Measurements from ENCODE around the gene TRIB2.
"Not testable (repeated sequence)": the region's sequence is repeated elsewhere in the genome, so short reads cannot be mapped to it uniquely, and the experiment has no call there.

Gene TRIB2

DNA sequence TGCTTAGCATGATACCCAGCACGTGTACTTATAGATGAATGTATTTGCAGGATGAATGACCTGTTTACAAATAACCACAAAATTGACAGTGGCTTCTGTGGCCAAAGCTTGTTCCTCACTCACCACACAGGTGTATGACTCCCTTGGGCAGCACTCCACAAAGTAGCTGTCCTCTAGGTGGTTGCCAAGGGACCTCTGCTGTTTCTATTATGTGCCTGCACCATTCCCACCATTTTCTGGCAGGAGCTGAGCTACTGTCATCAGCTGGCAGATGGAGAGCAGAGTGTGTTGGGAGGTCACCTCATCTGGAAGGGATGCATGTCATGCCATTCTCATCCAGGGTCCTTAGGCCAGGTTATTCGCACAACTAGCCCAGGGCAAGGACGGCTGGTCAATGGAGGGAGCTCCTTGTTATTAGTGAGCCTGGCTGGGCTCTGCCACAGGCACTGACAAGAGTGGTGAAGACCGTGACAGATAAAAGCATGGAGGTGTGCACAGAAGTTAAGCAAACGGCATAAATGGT is 37.1 kb upstream of the TRIB2 start:
- H2AFZ ChIP-seq (ENCODE audit: low read depth), result no peak overlapping the region
- H3K27ac ChIP-seq, result no peak overlapping the region
- H3K9ac ChIP-seq, result no peak overlapping the region
- H3K27me3 ChIP-seq (ENCODE audit: insufficient read depth, low read depth), result no peaks in the 10 kb centered on the region
- H3K4me2 ChIP-seq, result no peak overlapping the region
- H3K79me2 ChIP-seq (ENCODE audit: insufficient read depth, low read depth), result no peaks in the 10 kb centered on the region
- no peaks in the 10 kb centered on the region for H4K20me1 ChIP-seq (ENCODE audit: insufficient read depth)
- TF ChIP-seq, protein P1, sequence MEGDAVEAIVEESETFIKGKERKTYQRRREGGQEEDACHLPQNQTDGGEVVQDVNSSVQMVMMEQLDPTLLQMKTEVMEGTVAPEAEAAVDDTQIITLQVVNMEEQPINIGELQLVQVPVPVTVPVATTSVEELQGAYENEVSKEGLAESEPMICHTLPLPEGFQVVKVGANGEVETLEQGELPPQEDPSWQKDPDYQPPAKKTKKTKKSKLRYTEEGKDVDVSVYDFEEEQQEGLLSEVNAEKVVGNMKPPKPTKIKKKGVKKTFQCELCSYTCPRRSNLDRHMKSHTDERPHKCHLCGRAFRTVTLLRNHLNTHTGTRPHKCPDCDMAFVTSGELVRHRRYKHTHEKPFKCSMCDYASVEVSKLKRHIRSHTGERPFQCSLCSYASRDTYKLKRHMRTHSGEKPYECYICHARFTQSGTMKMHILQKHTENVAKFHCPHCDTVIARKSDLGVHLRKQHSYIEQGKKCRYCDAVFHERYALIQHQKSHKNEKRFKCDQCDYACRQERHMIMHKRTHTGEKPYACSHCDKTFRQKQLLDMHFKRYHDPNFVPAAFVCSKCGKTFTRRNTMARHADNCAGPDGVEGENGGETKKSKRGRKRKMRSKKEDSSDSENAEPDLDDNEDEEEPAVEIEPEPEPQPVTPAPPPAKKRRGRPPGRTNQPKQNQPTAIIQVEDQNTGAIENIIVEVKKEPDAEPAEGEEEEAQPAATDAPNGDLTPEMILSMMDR (conservative IDR thresholded peaks at IDR 0.05; ENCODE audit: low read depth, low read length), result no peak
- no peaks in the 10 kb centered on the region for H3K4me1 ChIP-seq (ENCODE audit: low read depth, poor library complexity, severe bottlenecking)
- H3K4me3 ChIP-seq (IDR thresholded peaks at IDR 0.05; ENCODE audit: insufficient read depth, low read depth, low read length), result no peak overlapping the region
- H3K36me3 ChIP-seq (ENCODE audit: insufficient read depth), result no peaks in the 10 kb centered on the region

DNA sequence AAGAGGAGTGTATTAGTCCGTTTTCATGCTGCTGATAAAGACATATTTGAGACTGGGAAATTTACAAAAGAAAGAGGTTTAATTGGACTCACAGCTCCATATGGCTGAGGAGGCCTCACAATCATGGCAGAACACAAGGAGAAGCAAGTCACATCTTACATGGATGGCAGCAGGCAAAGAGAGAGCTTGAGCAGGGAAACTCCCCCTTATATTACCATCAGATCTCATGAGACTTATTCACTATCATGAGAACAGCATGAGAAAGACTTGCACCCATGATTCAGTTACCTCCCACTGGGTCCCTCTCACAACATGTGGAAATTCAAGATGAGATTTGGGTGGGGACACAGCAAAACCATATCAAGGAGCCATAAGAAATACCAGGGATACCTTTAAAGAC is 36.6 kb upstream of the TRIB2 start:
- not testable (repeated sequence) for H3K9ac ChIP-seq; H3K36me3 ChIP-seq (ENCODE audit: insufficient read depth); H4K20me1 ChIP-seq (ENCODE audit: insufficient read depth)

DNA sequence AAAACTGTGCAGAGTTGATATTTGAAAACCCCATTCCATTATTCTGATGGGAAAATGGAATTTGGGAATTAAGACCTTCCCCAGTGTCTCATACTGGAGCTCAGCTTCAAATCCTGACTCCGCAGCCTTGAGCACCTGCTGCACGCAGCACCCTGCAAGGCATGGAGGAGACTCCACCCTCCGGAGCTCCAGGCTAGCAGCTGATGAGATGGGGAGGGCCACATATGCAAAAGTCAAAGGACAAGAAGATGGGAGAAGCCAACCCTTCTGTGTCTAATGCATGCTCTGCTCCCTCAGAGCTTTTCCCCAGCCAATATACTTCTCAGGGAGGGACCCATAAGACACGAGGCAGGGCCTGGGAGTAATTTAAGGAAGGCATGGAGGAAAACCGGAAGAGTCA is 34.7 kb upstream of the TRIB2 start:
- no peak overlapping the region for H3K9ac ChIP-seq
- H4K20me1 ChIP-seq (ENCODE audit: insufficient read depth), result no peaks in the 10 kb centered on the region
- no peak overlapping the region for H2AFZ ChIP-seq (ENCODE audit: low read depth)
- no peaks in the 10 kb centered on the region for H3K36me3 ChIP-seq (ENCODE audit: insufficient read depth)
- H3K79me2 ChIP-seq (ENCODE audit: insufficient read depth, low read depth), result no peaks in the 10 kb centered on the region
- TF ChIP-seq, protein P1 (conservative IDR thresholded peaks at IDR 0.05; ENCODE audit: low read depth, low read length), result no peak
- H3K27me3 ChIP-seq (ENCODE audit: insufficient read depth, low read depth), result no peaks in the 10 kb centered on the region
- no peak overlapping the region for H3K27ac ChIP-seq
- no peak overlapping the region for H3K4me2 ChIP-seq
- H3K4me3 ChIP-seq (IDR thresholded peaks at IDR 0.05; ENCODE audit: insufficient read depth, low read depth, low read length), result no peak overlapping the region
- no peaks in the 10 kb centered on the region for H3K4me1 ChIP-seq (ENCODE audit: low read depth, poor library complexity, severe bottlenecking)

More for the DNA sequence above, 36.6 kb upstream of the TRIB2 start:
- H3K79me2 ChIP-seq (ENCODE audit: insufficient read depth, low read depth); H3K27me3 ChIP-seq (ENCODE audit: insufficient read depth, low read depth); H3K4me2 ChIP-seq; H3K27ac ChIP-seq; H3K4me1 ChIP-seq (ENCODE audit: low read depth, poor library complexity, severe bottlenecking); H3K4me3 ChIP-seq (IDR thresholded peaks at IDR 0.05; ENCODE audit: insufficient read depth, low read depth, low read length); H2AFZ ChIP-seq (ENCODE audit: low read depth): not testable (repeated sequence)

DNA sequence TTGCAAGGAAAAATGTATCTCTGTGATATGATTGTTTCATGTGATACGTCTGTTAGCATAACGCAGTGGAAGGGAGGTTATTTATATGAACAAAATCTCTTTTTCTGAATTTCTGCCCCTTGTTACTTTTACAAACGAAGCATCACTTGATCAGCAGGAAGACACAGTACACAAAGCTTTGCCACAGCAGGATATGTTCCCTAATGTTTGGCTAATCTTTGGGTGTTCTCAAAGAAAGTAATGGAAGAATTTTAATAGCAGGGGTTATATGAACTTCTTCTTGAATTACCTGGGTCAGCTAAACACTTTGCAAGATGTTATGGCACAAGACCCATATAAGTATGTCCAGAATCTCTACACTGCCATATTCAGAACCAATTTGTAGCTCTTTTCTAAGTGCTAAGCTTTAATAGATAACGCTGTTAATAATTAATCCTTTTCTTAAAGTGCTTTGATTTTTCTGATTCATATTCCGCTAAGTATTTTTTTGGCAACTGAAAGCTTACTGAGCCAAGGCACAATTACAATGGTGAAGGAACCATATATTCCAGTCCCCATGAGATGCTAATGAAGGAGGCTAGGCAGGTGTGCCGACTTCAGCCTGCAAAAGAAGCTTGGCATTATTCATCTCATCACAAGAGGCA is 33.2 kb upstream of the TRIB2 start:
- TF ChIP-seq, protein P1 (conservative IDR thresholded peaks at IDR 0.05; ENCODE audit: low read depth, low read length), result no peak
- no peak overlapping the region for H3K4me2 ChIP-seq

DNA sequence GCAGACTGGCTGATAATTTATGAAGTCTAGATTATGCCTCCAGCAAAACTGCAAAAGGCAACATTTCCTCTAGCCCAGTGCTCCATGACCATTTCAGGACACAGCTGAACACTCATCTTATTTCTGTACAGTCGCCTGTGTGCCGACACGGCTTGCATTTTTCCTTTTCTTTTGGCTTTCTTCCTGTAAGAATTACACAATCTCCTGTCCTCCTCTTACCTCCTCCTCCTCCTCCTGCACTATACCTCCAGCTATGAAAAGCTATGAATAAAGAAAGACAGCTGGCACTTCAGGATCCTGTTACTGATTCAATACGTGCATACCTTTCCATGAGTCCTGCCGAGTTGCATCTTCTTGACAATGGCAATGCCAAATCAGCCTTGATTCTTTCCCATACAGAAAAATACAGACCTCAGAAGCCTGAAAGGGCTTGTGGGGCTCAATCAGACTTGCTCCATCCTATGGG is 32.2 kb upstream of the TRIB2 start:
- Histone ChIP-seq H3K79me2 (ENCODE audit: insufficient read depth, low read depth) (no peaks in the 10 kb centered on the region), H3K27ac (no peak overlapping the region), H3K4me1 (ENCODE audit: low read depth, poor library complexity, severe bottlenecking) (no peaks in the 10 kb centered on the region), H3K27me3 (ENCODE audit: insufficient read depth, low read depth) (no peaks in the 10 kb centered on the region), H3K4me2 (no peak overlapping the region), H4K20me1 (ENCODE audit: insufficient read depth) (no peaks in the 10 kb centered on the region), H2AFZ (ENCODE audit: low read depth) (no peak overlapping the region), H3K9ac (no peak overlapping the region), H3K4me3 (IDR thresholded peaks at IDR 0.05; ENCODE audit: insufficient read depth, low read depth, low read length) (no peak overlapping the region), H3K36me3 (ENCODE audit: insufficient read depth) (no peaks in the 10 kb centered on the region)
- TF ChIP-seq, protein P1 (conservative IDR thresholded peaks at IDR 0.05; ENCODE audit: low read depth, low read length), result no peak

More for the DNA sequence above, 33.2 kb upstream of the TRIB2 start:
- Histone ChIP-seq H3K4me3 (IDR thresholded peaks at IDR 0.05; ENCODE audit: insufficient read depth, low read depth, low read length) (no peak overlapping the region), H3K27me3 (ENCODE audit: insufficient read depth, low read depth) (no peaks in the 10 kb centered on the region), H3K27ac (no peak overlapping the region), H3K79me2 (ENCODE audit: insufficient read depth, low read depth) (no peaks in the 10 kb centered on the region), H3K36me3 (ENCODE audit: insufficient read depth) (no peaks in the 10 kb centered on the region), H4K20me1 (ENCODE audit: insufficient read depth) (no peaks in the 10 kb centered on the region), H2AFZ (ENCODE audit: low read depth) (no peak overlapping the region), H3K4me1 (ENCODE audit: low read depth, poor library complexity, severe bottlenecking) (no peaks in the 10 kb centered on the region), H3K9ac (no peak overlapping the region)
